IMR-90 (cell line): ENCODE results near the gene HNRNPL. TPM values are rescaled to one million over a fixed set of nuclear protein-coding genes. Genes with fewer than 3 reads are reported as not detected.

Experiments
- ATAC-seq: fragments of 200-7000 bp; cut with Tn5 transposase; 2 replicates; pipeline ENCODE4 v1.9.1; 2020; ENCODE audit warnings: low read depth, mild to moderate bottlenecking, moderate library complexity
- BruUV-seq: library from RNA; stranded (reverse); fragments of 400-500 nt; replicated peaks from 2 replicates; lab custom pipeline; 2021; lab: Mats Ljungman, UMichigan
- CTCF ChIA-PET: fragments of 300-600 bp; formaldehyde crosslinking; extraction: SDS; loops from one replicate; lab custom pipeline; 2021; ENCODE audit warnings: antibody characterized with exemption; lab: Yijun Ruan, JAX
- POLR2A ChIA-PET: fragments of 300-600 bp; sonication (Branson Sonifier 250); formaldehyde crosslinking; loops from one replicate; lab custom pipeline; 2022; ENCODE audit warnings: antibody characterized with exemption; ENCODE audit not compliant: unreplicated experiment; lab: Charles Lee
- DNase-seq: peaks from one replicate; pipeline ENCODE4 v3.0.0; 2013
- H2AFZ ChIP-seq: replicated peaks from 2 replicates; pipeline ENCODE3; 2013; ENCODE audit warnings: low read length, mild to moderate bottlenecking; ENCODE audit not compliant: poor library complexity
- H2AK5ac ChIP-seq: 2 replicates; pipeline ENCODE4 v1.6.1; 2013; ENCODE audit warnings: low read depth, low read length, inconsistent platforms
- H2AK9ac ChIP-seq: replicated peaks from 2 replicates; pipeline ENCODE3; 2013; ENCODE audit warnings: mild to moderate bottlenecking, low read depth, low read length, moderate library complexity; ENCODE audit not compliant: poor library complexity
- H2BK120ac ChIP-seq: 2 replicates; pipeline ENCODE4 v1.6.1; 2013; ENCODE audit warnings: low read depth, low read length, inconsistent platforms
- H2BK15ac ChIP-seq: 3 replicates; pipeline ENCODE4 v1.6.1; 2013; ENCODE audit warnings: low read depth, low read length, inconsistent platforms
- H2BK20ac ChIP-seq: 2 replicates; pipeline ENCODE4 v1.6.1; 2013; ENCODE audit warnings: low read depth, mild to moderate bottlenecking, inconsistent platforms, low read length, moderate library complexity
- H2BK5ac ChIP-seq: 2 replicates; pipeline ENCODE4 v1.6.1; 2013; ENCODE audit warnings: mild to moderate bottlenecking, low read depth, low read length, inconsistent platforms; ENCODE audit not compliant: poor library complexity, severe bottlenecking
- H3K14ac ChIP-seq: replicated peaks from 2 replicates; pipeline ENCODE4 v1.6.1; 2013; ENCODE audit warnings: low read depth, low read length, inconsistent platforms
- H3K18ac ChIP-seq: 2 replicates; pipeline ENCODE4 v1.6.1; 2013; ENCODE audit warnings: low read depth, low read length, control low read depth
- H3K23ac ChIP-seq: 2 replicates; pipeline ENCODE4 v1.6.1; 2013; ENCODE audit warnings: low read depth, low read length, inconsistent platforms
- H3K27ac ChIP-seq: 2 replicates; pipeline ENCODE4 v1.5.1; 2013; ENCODE audit warnings: mild to moderate bottlenecking, control low read depth, low read length; ENCODE audit not compliant: insufficient read depth
- H3K27me3 ChIP-seq: 2 replicates; pipeline ENCODE4 v1.6.1; 2013; ENCODE audit warnings: low read length; ENCODE audit not compliant: control insufficient read depth, insufficient read depth
- H3K36me3 ChIP-seq: 2 replicates; pipeline ENCODE4 v1.6.1; 2013; ENCODE audit warnings: low read length, mixed read lengths; ENCODE audit not compliant: control insufficient read depth, insufficient read depth
- H3K4ac ChIP-seq: 2 replicates; pipeline ENCODE4 v1.6.1; 2013; ENCODE audit warnings: low read depth, low read length, inconsistent platforms
- H3K4me1 ChIP-seq: 2 replicates; pipeline ENCODE4 v1.6.1; 2013; ENCODE audit warnings: low read length, mixed read lengths; ENCODE audit not compliant: control insufficient read depth, insufficient read depth
- H3K4me2 ChIP-seq: 2 replicates; pipeline ENCODE4 v1.6.1; 2013; ENCODE audit warnings: low read depth, mild to moderate bottlenecking, control low read depth, low read length, moderate library complexity
- H3K4me3 ChIP-seq: 2 replicates; pipeline ENCODE4 v1.5.1; 2013; ENCODE audit warnings: low read depth, mild to moderate bottlenecking, control low read depth, low read length, moderate library complexity; ENCODE audit not compliant: insufficient read depth
- H3K56ac ChIP-seq: 2 replicates; pipeline ENCODE4 v1.6.1; 2013; ENCODE audit warnings: low read length, inconsistent platforms; ENCODE audit not compliant: insufficient read depth; ENCODE audit errors: extremely low read depth
- H3K79me1 ChIP-seq, 2 experiments: 2 replicates each; pipeline ENCODE4 v1.6.1; 2013; ENCODE audit warnings: low read length in 2 of 2, inconsistent platforms in 1 of 2, low read depth in 1 of 2
- H3K9ac ChIP-seq: 2 replicates; pipeline ENCODE4 v1.6.1; 2013; ENCODE audit warnings: low read depth, low read length, control low read depth
- H3K9me1 ChIP-seq: 2 replicates; pipeline ENCODE4 v1.6.1; 2013; ENCODE audit warnings: low read length, inconsistent platforms; ENCODE audit not compliant: insufficient read depth
- H3K9me3 ChIP-seq: 2 replicates; pipeline ENCODE4 v1.6.1; 2013; ENCODE audit warnings: low read length; ENCODE audit not compliant: control insufficient read depth, insufficient read depth
- H4K20me1 ChIP-seq: 2 replicates; pipeline ENCODE4 v1.6.1; 2013; ENCODE audit warnings: low read length, inconsistent platforms; ENCODE audit not compliant: insufficient read depth
- H4K5ac ChIP-seq: 2 replicates; pipeline ENCODE4 v1.6.1; 2013; ENCODE audit warnings: mild to moderate bottlenecking, low read depth, low read length, control low read depth
- H4K8ac ChIP-seq, 2 experiments: 2 replicates each; pipeline ENCODE4 v1.6.1; 2013; ENCODE audit warnings: low read depth in 2 of 2, low read length in 2 of 2, control low read depth in 1 of 2, inconsistent platforms in 1 of 2
- H4K91ac ChIP-seq: 2 replicates; pipeline ENCODE4 v1.6.1; 2013; ENCODE audit warnings: low read depth, low read length, inconsistent platforms; ENCODE audit not compliant: insufficient read depth
- BHLHE40 ChIP-seq: fragments of 150-350 bp; IDR thresholded peaks from 2 replicates; pipeline ENCODE4 v1.6.1; 2016; ENCODE audit warnings: mild to moderate bottlenecking, low read depth, low read length
- CEBPB ChIP-seq: IDR thresholded peaks from 2 replicates; pipeline ENCODE4 v1.6.1; 2012; ENCODE audit warnings: low read depth, low read length, improper control_type of control experiment
- CHD1 ChIP-seq: IDR thresholded peaks from 2 replicates; pipeline ENCODE4 v1.6.1; 2012; ENCODE audit warnings: low read depth, low read length, improper control_type of control experiment
- FOS ChIP-seq: fragments of 150-350 bp; IDR thresholded peaks from 2 replicates; pipeline ENCODE4 v1.6.1; 2016; ENCODE audit warnings: low read depth, low read length
- MAFK ChIP-seq: IDR thresholded peaks from 2 replicates; pipeline ENCODE4 v1.6.1; 2012; ENCODE audit warnings: low read depth, low read length, improper control_type of control experiment
- MAZ ChIP-seq: IDR thresholded peaks from 2 replicates; pipeline ENCODE4 v1.6.1; 2012; ENCODE audit warnings: low read depth, mild to moderate bottlenecking, low read length, improper control_type of control experiment, moderate library complexity, borderline replicate concordance
- MXI1 ChIP-seq: IDR thresholded peaks from 2 replicates; pipeline ENCODE4 v1.6.1; 2012; ENCODE audit warnings: low read depth, mild to moderate bottlenecking, low read length, moderate library complexity, borderline replicate concordance
- NFE2L2 ChIP-seq: fragments of 150-350 bp; IDR thresholded peaks from 2 replicates; pipeline ENCODE4 v1.6.1; 2016; ENCODE audit warnings: low read depth, mild to moderate bottlenecking, low read length
- POLR2A ChIP-seq: IDR thresholded peaks from 2 replicates; pipeline ENCODE4 v1.6.1; 2012; ENCODE audit warnings: mild to moderate bottlenecking, low read depth, low read length
- RAD21 ChIP-seq: IDR thresholded peaks from 2 replicates; pipeline ENCODE4 v1.6.1; 2012; ENCODE audit warnings: low read length, improper control_type of control experiment
- RCOR1 ChIP-seq: IDR thresholded peaks from 2 replicates; pipeline ENCODE4 v1.6.1; 2012; ENCODE audit warnings: mild to moderate bottlenecking, low read length, improper control_type of control experiment; ENCODE audit not compliant: insufficient replicate concordance
- RFX5 ChIP-seq: IDR thresholded peaks from 2 replicates; pipeline ENCODE4 v1.8.0; 2012; ENCODE audit warnings: low read depth, mild to moderate bottlenecking, low read length, moderate library complexity
- SMC3 ChIP-seq: fragments of 150-350 bp; IDR thresholded peaks from 2 replicates; pipeline ENCODE4 v1.6.1; 2016; ENCODE audit warnings: low read depth, mild to moderate bottlenecking, antibody characterized with exemption, low read length, moderate library complexity
- WGBS, 2 experiments: methylation state at CpG; one replicate each; pipeline versions ENCODE4 v1.1.5 to v1.1.7; 2013; ENCODE audit warnings: missing lambda C conversion rate in 2 of 2; ENCODE audit not compliant: insufficient read length in 1 of 2; ENCODE audit errors: extremely low coverage in 2 of 2; 5-methylcytosine and 5-hydroxymethylcytosine counted together
- dilution Hi-C: fragments of 300-500 bp; cut with HindIII; formaldehyde crosslinking; loops from one replicate; pipeline ENCODE4 v1.14.3; 2018; ENCODE audit warnings: low sequenced_read_pairs; ENCODE audit not compliant: unreplicated experiment
- in situ Hi-C: fragments of 300-500 bp; cut with MboI; formaldehyde crosslinking; loops from 3 replicates; pipeline ENCODE4 v1.14.3; 2019; ENCODE audit warnings: low sequenced_read_pairs, inconsistent platforms, mixed read lengths
- intact Hi-C: fragments of 100-400 bp; cut with micrococcal nuclease; formaldehyde crosslinking; loops from 2 replicates; pipeline ENCODE4 v1.10.0; 2022
- polyA plus RNA-seq, 3 experiments: library from polyadenylated mRNA; depleted of rRNA; stranded (reverse); fragments of >200 nt; gene quantifications; 2 replicates each; pipeline ENCODE4 v1.2.3, GENCODE V29; 2012; ENCODE audit warnings: low replicate concordance in 1 of 3
- total RNA-seq: library from RNA; depleted of rRNA; stranded (reverse); fragments of >200 nt; gene quantifications from 2 replicates; pipeline ENCODE4 v1.2.3, GENCODE V29; 2012
- TF ChIP-seq, protein P1 (sequence below): fragments of 150-350 bp; IDR thresholded peaks from 2 replicates; pipeline ENCODE4 v1.6.1; 2017; ENCODE audit warnings: mild to moderate bottlenecking, antibody characterized with exemption, low read length, low read depth
- TF ChIP-seq, protein P2 (sequence below): conservative IDR thresholded peaks from 2 replicates; pipeline ENCODE4 v1.5.1; 2012; ENCODE audit warnings: mild to moderate bottlenecking, low read depth, low read length, improper control_type of control experiment
- TF ChIP-seq, protein P3 (sequence below): fragments of 150-350 bp; IDR thresholded peaks from 2 replicates; pipeline ENCODE4 v1.6.1; 2016; ENCODE audit warnings: low read depth, mild to moderate bottlenecking, low read length, moderate library complexity, borderline replicate concordance

The HNRNPL gene
- total and polyA plus RNA-seq, 2 of the 4 experiments (the other 2 are of a cell fraction), result 277 to 429 TPM

DNA sequence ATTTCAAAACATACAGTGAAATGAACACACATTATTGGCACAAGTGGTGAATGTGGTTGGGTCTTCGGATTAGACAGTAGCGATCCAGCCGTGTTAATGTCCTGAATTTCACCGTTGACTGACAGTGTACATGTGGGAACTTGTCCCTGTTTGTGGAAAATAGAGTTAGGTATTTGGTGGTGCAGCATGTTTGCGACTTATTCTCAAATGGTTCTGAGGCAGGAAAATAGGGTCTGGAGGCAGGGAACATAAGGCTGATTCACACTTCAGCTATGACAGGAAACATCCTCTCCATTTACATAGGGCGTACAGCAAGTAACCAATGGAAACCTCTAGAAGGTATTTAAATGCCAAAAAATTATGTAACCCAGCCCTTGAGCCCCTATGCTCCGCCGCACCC lies 56.6 kb downstream of the HNRNPL start:
- H4K91ac ChIP-seq, result peak overlapping the region; percentile 86
- dilution Hi-C loops (no loop called here), in situ Hi-C loops (no loop called here), intact Hi-C loops (no loop called here)
- H4K5ac ChIP-seq, result peak overlapping the region; percentile 65
- H3K27ac ChIP-seq, result no peak overlapping the region
- H3K27me3 ChIP-seq, result no peaks in the 10 kb centered on the region; the same call in 1 of the 2 replicates
- ATAC-seq (peak; percentile 53), DNase-seq (peak; percentile 60)
- 0 out of 2 replicates have a peak overlapping the region, but pooled peaks have one; percentile 33 for H3K4me2 ChIP-seq
- POLR2A ChIA-PET, result no interaction called here
- H3K9me3 ChIP-seq, result no peaks in the 10 kb centered on the region
- peak overlapping the region; percentile 77 for H2BK5ac ChIP-seq
- WGBS, 2 experiments, result 100% methylated on average over 3 of the region's 8 CpGs; no CpG with 5 or more reads in 1 of the 2 experiments
- no peaks in the 10 kb centered on the region for H3K79me1 ChIP-seq
- H4K8ac ChIP-seq, result peak overlapping the region; percentile 32 to 98; a peak in 3 of 4 replicates
- peak overlapping the region; percentile 84; the same call in 1 of the 2 replicates for H2BK20ac ChIP-seq
- peak overlapping the region; percentile 96 for H3K14ac ChIP-seq
- H2AK5ac ChIP-seq, result peak overlapping the region; percentile 93
- no TSS peak for BruUV-seq
- H3K9ac ChIP-seq, result no peak overlapping the region; the same call in 1 of the 2 replicates
- H2AFZ ChIP-seq, result peak overlapping the region; percentile 84
- H2BK120ac ChIP-seq, result peak overlapping the region; percentile 89
- H3K4ac ChIP-seq, result peak overlapping the region; percentile 88
- no peaks in the 10 kb centered on the region for H3K36me3 ChIP-seq
- peak overlapping the region; percentile 44; the same call in 1 of the 2 replicates for H3K18ac ChIP-seq
- no peak for TF ChIP-seq RAD21
- TF ChIP-seq, protein P1, sequence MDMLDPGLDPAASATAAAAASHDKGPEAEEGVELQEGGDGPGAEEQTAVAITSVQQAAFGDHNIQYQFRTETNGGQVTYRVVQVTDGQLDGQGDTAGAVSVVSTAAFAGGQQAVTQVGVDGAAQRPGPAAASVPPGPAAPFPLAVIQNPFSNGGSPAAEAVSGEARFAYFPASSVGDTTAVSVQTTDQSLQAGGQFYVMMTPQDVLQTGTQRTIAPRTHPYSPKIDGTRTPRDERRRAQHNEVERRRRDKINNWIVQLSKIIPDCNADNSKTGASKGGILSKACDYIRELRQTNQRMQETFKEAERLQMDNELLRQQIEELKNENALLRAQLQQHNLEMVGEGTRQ, result no peak
- TF ChIP-seq, protein P2, sequence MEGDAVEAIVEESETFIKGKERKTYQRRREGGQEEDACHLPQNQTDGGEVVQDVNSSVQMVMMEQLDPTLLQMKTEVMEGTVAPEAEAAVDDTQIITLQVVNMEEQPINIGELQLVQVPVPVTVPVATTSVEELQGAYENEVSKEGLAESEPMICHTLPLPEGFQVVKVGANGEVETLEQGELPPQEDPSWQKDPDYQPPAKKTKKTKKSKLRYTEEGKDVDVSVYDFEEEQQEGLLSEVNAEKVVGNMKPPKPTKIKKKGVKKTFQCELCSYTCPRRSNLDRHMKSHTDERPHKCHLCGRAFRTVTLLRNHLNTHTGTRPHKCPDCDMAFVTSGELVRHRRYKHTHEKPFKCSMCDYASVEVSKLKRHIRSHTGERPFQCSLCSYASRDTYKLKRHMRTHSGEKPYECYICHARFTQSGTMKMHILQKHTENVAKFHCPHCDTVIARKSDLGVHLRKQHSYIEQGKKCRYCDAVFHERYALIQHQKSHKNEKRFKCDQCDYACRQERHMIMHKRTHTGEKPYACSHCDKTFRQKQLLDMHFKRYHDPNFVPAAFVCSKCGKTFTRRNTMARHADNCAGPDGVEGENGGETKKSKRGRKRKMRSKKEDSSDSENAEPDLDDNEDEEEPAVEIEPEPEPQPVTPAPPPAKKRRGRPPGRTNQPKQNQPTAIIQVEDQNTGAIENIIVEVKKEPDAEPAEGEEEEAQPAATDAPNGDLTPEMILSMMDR, result no peak
- no peak for TF ChIP-seq MXI1
- TF ChIP-seq RCOR1, result no peak
- no peak for TF ChIP-seq SMC3
- no peak for TF ChIP-seq BHLHE40
- no peak for TF ChIP-seq MAZ
- TF ChIP-seq MAFK, result no peak
- TF ChIP-seq CEBPB, result no peak
- no peak for TF ChIP-seq RFX5
- TF ChIP-seq, protein P3, sequence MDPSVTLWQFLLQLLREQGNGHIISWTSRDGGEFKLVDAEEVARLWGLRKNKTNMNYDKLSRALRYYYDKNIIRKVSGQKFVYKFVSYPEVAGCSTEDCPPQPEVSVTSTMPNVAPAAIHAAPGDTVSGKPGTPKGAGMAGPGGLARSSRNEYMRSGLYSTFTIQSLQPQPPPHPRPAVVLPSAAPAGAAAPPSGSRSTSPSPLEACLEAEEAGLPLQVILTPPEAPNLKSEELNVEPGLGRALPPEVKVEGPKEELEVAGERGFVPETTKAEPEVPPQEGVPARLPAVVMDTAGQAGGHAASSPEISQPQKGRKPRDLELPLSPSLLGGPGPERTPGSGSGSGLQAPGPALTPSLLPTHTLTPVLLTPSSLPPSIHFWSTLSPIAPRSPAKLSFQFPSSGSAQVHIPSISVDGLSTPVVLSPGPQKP, result no peak
- TF ChIP-seq FOS, result no peak
- TF ChIP-seq POLR2A, result no peak
- no peak for TF ChIP-seq NFE2L2
- no peak for TF ChIP-seq CHD1
- H3K4me1 ChIP-seq, result peaks cover 5% of the 10 kb centered on the region
- peak overlapping the region; percentile 86 for H2AK9ac ChIP-seq
- H3K9me1 ChIP-seq, result peaks cover 3% of the 10 kb centered on the region; the same call in 1 of the 2 replicates
- CTCF ChIA-PET, result no interaction called here
- no peaks in the 10 kb centered on the region for H4K20me1 ChIP-seq
- H2BK15ac ChIP-seq, result peak overlapping the region; percentile 95; the same call in 2 of the 3 replicates
- H3K23ac ChIP-seq, result peak overlapping the region; percentile 55
- H3K4me3 ChIP-seq, result no peak overlapping the region
- peak overlapping the region; percentile 62; the same call in 1 of the 2 replicates for H3K56ac ChIP-seq
